Measurements from ENCODE around the gene INHBA.

Gene INHBA

DNA sequence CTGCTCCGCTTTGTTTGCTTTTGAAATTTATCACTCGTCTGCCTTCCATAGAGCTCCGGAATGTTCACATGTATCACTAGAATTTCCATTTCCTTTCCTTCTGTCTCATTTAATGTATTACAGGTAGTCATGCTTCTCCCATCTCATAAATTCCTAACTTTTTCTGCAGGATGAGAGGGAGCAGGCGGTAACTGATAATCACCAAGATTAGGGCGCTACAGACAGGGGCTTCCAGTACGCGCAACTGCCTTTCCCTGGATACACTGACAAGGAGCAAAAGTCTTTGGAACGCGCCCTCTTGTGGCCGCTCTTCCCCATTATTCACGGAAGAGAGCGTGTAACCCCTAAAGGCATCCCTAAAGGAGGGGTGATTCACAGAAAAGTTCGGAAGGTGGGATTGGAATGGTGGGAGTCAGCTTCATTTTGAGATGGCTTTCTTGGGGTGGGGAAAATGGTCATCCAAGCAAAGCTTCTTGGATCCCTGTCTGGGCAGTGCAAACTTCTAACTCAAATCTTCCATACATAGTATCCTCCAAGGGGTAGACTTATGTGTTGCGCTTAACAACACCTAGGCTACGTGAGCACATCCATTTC lies 6.5 kb downstream of the INHBA start:
- DNase-seq (ENCODE audit: insufficient read length, low spot score) = no peak
- peak; percentile 74 for TF ChIP-seq CTCF (IDR thresholded peaks at IDR 0.05; ENCODE audit: insufficient read depth, missing control alignments)
- FAIRE-seq = no peak

DNA sequence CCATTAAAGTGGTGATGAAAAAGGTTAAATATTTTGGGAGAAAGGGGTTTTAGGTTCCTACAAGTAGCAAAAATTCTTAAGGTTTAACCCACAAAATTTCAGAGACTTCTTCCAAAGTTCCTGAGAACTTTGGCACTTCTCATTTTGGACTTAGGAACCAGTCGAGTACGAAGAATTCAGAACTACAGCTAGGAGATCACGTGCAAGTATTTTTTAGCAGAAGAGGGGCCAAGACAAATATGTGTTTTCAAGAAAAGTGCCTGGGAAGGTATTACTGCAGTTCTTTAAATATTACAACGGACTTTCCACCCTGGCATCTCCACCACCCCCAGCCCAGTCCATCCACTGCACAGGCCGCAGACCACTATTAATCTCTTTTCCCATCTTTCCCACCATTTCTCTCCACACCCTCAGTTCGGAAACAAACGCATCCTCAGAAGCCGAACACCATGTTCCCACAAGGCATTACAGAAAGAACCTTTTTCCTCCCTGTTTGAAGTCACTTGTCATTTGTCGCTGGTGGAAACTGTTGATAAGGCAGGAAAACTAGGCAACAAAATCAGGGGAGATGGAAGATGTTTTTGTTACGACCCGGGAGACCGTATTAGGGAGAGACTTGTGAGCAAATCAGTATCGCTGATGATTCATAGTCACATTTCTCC lies 7.1 kb downstream of the INHBA start:
- DNase-seq (ENCODE audit: insufficient read length, low spot score) (no peak), FAIRE-seq (no peak)
- TF ChIP-seq CTCF (IDR thresholded peaks at IDR 0.05; ENCODE audit: insufficient read depth, missing control alignments) = no peak

DNA sequence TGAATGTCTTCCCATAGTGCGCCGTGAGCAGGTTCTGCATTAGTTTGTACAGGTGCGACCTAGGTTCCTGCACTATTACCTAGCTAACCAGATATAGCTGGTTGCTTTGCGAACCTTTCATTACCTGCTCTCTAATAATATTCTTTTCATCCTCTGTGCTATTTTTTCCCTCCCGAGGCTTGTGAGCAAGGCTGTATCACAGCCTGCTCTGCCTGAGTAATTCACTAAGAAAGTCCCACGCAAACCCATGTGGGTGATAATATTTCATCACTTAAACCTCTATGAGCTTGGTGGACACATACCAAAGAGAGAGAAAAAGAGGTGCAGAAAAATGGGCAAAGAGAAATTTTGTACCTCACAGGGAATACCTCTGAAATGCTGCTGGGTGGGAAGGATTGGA lies 8.4 kb downstream of the INHBA start:
- no peak for TF ChIP-seq CTCF (IDR thresholded peaks at IDR 0.05; ENCODE audit: insufficient read depth, missing control alignments)
- DNase-seq (ENCODE audit: insufficient read length, low spot score) (no peak), FAIRE-seq (no peak)

GRCh38 chr7:41693150-41693997 lies 9.5 kb downstream of the INHBA start:
- DNase-seq (ENCODE audit: insufficient read length, low spot score) (no peak), FAIRE-seq (no peak)
- TF ChIP-seq CTCF (IDR thresholded peaks at IDR 0.05; ENCODE audit: insufficient read depth, missing control alignments) = peak; percentile 2

GRCh38 chr7:41692251-41692650 lies 10.6 kb downstream of the INHBA start:
- TF ChIP-seq CTCF (IDR thresholded peaks at IDR 0.05; ENCODE audit: insufficient read depth, missing control alignments) = no peak
- DNase-seq (ENCODE audit: insufficient read length, low spot score) (no peak), FAIRE-seq (no peak)

GRCh38 chr7:41691286-41692190 lies 11.4 kb downstream of the INHBA start:
- no peak for TF ChIP-seq CTCF (IDR thresholded peaks at IDR 0.05; ENCODE audit: insufficient read depth, missing control alignments)
- FAIRE-seq (no peak), DNase-seq (ENCODE audit: insufficient read length, low spot score) (no peak)
